ENCODE results near the gene SECTM1.
"Not testable (repeated sequence)": the region's sequence is repeated elsewhere in the genome, so short reads cannot be mapped to it uniquely, and the experiment has no call there.

The SECTM1 gene

GRCh38 chr17:82367724-82368524 lies 34.4 kb upstream of the SECTM1 start:
- peak; percentile 11 for DNase-seq

GRCh38 chr17:82366749-82367148 lies 33.2 kb upstream of the SECTM1 start:
- DNase-seq = no peak

- DNase-seq = no peak
These were observed 32.2 kb upstream of the SECTM1 start for GRCh38 chr17:82365606-82366295.

- no peak for DNase-seq
These were observed 28.5 kb upstream of the SECTM1 start for GRCh38 chr17:82361885-82362633.

- not testable (repeated sequence) for DNase-seq
These were observed 26.0 kb upstream of the SECTM1 start for GRCh38 chr17:82359451-82360074.

DNA sequence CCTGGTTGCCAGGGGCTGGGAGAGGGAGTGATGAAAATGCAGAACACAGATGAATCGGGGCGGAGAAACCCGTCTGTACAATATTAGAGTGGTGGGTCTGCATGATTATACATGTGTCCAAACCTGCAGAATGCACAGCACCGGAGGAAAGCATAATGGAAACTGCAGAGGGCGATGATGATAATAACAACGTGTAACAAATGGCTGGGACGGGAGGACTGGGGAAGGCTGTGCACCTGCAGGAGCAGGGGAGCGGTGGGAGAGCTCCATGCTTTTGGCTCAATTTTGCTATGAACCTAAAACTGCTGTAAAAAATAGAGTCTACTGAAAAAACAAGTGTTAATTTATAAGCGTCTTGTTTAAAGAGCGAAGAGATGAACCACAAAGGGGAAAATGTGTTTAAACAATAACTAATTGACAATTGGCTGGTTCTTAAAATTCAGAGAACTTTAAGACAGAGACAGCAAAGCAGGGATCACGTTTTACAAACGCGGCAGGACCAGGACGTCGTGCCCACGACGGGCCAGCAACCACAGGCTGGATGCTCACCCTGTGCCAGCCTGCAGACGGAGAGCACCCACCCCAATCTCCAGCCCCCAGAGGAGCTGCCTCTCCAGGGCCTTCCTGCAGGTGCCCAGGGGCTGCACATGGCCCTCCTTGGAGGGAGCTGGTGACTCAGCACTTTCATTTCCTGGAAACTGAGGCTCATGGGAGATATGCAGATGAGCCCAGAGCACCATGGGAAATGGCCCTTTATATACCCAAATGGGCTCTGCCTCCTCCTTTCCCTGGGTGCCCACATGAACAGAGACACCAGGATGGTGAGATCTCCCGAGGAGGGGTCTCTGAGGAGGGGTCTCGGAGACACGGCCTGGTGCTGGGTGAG lies 25.1 kb upstream of the SECTM1 start, which contains the start of gene TEX19:
TEX19 (plus strand) TSS at position 783 of the 886 bp plus-strand sequence. CDS start 2,904 bp downstream, outside the sequence.
- peak; percentile 41 for DNase-seq

DNA sequence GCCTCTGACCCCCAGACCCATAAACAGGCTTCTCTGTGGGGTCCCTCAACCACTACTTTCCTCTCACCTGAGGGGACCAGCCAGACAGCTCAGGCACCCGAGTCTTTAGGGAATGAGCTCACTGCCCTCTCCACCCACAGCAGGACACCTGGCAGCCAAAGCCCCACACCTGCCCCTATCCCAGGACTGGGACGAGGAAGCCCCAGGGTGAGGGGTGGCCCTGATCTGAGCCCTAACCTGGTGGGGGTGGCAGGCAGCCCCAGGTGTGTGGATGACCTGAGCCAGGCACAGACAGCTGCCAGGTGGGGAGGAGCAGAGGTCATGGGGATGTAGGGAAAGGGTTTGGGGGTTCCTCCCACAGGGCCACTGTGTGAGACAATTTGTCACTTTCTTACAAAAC lies 23.8 kb upstream of the SECTM1 start:
- no peak for DNase-seq

DNA sequence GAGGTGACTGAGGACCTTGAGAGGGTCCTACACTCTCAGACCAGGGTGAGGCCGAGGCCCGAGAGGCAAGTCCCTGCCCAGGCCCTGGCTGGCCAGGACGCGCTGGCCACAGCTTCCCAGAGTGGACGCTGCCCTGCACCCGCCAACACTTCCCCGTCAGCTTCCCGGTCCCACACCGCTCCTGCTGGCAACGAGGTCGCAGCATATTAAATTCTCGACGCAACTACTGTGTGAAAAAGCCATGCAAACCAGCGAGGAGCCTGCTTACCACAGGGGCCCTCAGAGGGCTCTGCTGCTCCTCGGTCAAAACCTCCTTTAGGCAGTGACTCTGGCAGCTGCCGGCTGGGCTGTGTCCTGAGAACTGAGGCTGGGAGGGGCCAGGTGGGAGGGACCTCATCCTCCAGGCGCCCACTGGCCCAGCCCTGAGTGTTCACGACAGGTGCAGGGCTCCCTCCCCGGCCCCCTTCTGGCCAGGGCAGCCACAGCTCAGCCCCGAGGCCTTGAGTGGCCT lies 23.3 kb upstream of the SECTM1 start:
- no peak for DNase-seq

DNA sequence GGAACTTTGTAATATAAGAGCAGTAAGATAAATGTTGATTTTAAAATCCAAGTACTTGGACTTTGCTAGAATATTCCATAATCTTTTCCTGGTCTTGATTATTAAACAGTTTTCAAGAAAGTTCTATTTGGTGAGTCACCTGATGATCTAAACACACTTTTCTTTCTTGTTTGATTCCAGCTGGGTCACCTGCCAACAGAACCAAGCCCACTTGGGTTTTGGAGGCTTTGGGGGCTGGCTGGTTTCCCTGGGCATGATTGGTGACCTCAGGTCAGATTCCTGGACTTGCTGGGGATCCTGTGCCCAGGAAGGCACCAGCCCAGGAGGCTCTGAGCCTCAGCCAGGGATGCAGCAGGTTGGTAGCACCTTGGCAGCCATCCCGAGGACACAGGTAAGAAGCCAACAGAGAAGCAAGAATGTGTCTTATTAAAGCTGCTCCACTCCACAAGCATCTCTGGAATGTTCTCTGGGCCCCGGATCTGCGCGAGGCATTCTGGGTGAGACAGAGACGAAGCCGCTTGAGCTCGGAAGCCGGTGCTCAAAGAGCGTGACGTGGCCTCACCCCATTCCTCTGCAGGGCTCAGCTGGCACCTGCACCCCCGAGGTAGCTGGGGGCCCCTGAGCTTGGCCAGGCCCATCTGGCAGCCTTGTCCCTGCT lies 22.3 kb upstream of the SECTM1 start:
- no peak for DNase-seq

- no peak for DNase-seq
These were observed 21.3 kb upstream of the SECTM1 start for GRCh38 chr17:82354804-82355308.

DNA sequence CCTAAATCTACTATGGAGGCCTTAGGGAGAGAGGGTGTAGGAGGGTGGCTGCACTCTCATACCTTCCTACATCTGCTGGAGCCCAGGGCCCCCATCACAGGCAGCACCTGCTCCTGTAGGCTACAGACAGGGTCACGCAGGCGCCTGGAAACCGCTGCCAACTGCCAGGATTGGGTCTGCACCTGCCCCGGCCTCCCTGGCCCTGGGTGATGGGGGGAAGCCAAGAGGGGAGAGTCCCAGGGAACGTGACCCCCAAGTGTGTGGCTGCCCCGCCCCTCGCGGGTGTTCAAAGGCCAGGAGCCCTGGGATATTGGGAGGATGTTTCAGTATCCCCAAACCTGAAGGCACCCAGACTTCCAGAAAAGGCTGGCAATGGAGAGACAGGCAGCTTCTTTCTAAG lies 19.9 kb upstream of the SECTM1 start:
- no peak for DNase-seq

GRCh38 chr17:82351713-82352488 lies 18.3 kb upstream of the SECTM1 start:
- peak; percentile 89 for DNase-seq

DNA sequence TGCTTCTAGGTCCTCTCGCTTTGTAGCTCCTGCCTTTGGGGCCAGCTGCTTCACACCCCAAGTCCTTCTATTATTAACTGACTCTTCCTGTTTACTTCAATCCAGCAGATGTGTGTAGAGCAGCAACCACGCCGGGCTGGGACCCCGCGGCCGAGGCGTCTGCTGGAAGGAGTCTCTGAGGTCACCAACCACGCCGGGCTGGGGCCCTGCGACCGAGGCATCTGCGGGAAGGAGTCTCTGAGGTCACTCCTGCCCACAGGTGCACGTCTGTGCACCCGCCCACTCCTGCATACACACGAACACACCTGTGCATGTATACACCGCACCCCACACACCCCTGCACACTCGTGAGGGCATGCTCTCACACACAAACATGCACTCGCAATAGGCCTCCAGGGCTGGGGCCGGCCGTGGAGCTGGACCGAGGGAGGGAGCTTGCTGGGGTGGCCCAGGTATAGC lies 17.7 kb upstream of the SECTM1 start:
- no peak for DNase-seq

DNA sequence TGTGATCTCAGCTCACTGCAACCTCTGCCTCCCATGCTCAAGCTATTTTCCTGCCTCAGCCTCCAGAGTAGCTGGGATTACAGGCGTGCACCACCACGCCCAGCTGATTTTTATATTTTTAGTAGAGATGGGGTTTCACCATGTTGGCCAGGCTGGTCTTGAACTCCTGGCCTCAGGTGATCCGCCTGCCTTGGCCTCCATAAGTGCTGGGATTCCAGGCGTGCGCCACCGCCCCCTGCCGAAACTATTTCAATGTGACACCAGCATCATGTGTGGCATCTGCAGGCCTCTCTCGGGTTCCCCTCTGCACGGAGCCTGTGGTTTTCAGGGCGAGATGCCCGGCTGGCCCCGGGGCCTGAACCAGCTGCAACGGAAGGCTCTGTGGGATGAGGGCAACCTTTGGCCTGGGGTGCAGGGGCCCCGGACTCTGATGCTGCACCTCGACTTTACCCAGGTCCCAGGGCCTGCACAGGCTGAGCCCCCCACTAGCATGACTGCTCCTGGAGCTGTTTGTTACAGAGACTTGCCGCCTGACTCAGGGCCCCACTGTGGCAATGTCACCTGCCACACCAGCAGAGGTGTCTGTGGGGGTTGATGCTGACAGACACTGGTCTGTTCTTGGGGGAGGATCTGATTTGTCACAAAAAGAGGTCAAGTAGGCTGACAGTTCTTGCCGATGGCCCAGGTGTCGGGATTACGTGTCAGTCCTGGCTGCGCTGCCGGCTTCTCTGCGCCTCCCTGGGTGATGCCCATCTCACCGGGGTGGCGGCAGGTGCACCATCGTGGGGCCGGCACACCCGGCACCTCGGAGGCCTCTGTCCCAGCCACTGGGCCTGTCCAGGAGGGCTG lies 16.8 kb upstream of the SECTM1 start:
- peak; percentile 55 for DNase-seq

- no peak for DNase-seq
These were observed 15.7 kb upstream of the SECTM1 start for GRCh38 chr17:82349287-82349701.

DNA sequence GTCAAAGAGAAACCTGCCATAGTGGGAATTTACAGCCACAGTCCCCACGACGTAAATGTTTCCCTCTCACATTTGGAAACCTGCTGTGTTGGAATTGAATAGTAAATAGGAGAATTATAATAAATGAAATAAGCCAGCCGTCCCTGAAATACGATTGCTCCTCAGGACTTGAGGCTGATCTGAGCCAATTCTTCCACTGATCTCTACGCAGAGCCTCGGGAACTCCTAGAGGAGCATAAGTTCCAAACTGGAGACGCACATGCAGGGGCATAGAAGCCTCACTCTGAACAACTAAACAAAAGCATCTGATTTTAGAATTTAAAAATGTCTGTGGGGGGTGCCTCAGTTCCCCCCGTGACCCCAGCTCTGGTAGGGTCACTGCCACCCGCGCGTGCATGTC lies 15.3 kb upstream of the SECTM1 start:
- no peak for DNase-seq

DNA sequence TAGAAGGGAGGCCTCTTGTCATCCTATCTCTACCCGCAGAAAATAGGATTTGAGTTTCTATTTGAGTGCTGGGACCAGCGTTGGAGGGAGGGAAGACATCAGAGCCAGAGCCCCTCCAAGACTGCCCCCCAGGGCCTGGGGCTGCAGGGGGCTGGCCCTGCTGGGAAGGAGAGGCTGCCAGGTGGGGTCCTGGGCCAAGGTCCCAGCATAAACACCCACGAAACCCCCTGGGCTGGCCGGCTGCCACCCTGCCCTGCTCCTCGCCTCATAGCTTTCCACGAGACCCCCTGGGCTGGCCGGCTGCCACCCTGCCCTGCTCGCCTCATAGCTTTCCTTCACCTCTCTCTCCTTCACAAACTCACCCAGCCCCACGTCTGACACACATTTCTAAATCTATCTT lies 14.9 kb upstream of the SECTM1 start:
- no peak for DNase-seq

DNA sequence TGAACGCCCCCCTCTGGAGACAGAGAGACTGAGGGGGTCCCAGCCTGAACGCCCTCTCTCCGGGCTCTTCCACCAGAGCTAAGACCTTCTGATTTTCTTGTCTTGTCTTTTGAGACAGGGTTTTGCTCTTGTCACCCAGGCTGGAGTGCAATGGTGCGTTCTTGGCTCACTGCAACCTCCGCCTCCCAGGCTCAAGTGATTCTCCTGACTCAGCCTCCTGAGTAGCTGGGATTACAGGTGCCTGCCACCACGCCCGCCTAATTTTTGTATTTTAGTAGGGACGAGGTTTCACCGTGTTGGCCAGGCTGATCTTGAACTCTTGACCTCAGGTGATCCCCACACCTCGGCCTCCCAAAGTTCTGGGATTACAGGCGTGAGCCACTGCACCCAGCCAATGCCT lies 14.4 kb upstream of the SECTM1 start:
- DNase-seq = not testable (repeated sequence)
